ENCODE data around the gene RPS28.

DNA sequence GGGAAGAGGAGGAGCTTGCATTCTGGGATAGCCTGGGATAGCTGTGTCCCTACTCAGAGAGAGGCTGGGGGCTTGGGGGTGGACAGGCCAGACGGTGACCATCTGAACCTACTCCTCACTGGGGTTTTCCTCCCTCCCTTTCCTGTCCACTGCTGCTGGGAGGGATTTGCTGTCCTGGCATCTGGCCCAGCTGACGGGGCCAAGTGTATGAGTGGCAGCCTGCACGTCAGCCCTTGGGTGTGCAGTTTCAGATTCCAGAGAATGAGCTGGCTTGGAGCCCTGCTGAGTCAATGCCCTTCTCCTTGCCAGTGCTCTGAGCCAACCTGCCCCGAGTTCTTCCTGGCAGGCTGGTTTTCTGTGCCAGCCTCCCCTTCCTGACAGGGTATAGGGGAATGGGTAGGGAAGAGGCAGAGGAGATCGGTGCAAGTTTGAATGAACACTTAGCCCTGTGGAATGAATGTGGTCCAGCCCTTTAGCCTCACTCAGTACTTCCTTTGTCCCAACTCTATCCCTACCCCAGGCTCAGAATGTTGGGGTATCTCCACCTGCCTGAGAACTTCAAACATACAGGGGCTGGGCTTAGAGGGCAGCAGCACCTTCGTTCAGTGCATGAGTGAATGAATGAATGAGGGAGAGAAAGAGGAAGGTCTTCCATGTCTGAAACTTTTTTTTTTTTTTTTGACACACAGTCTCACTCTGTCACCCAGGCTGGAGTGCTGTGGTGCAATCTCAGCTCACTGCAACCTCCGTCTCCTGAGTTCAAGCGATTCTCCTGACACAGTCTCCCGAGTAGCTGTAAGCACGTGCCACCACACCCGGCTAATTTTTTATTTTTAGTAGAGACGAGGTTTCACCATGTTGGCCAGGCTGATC, 40.9 kb downstream of the RPS28 start:
- TF ChIP-seq, protein P1, sequence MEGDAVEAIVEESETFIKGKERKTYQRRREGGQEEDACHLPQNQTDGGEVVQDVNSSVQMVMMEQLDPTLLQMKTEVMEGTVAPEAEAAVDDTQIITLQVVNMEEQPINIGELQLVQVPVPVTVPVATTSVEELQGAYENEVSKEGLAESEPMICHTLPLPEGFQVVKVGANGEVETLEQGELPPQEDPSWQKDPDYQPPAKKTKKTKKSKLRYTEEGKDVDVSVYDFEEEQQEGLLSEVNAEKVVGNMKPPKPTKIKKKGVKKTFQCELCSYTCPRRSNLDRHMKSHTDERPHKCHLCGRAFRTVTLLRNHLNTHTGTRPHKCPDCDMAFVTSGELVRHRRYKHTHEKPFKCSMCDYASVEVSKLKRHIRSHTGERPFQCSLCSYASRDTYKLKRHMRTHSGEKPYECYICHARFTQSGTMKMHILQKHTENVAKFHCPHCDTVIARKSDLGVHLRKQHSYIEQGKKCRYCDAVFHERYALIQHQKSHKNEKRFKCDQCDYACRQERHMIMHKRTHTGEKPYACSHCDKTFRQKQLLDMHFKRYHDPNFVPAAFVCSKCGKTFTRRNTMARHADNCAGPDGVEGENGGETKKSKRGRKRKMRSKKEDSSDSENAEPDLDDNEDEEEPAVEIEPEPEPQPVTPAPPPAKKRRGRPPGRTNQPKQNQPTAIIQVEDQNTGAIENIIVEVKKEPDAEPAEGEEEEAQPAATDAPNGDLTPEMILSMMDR (IDR thresholded peaks at IDR 0.05; ENCODE audit: insufficient read depth, low read length): no peak
- TF ChIP-seq, protein P2, sequence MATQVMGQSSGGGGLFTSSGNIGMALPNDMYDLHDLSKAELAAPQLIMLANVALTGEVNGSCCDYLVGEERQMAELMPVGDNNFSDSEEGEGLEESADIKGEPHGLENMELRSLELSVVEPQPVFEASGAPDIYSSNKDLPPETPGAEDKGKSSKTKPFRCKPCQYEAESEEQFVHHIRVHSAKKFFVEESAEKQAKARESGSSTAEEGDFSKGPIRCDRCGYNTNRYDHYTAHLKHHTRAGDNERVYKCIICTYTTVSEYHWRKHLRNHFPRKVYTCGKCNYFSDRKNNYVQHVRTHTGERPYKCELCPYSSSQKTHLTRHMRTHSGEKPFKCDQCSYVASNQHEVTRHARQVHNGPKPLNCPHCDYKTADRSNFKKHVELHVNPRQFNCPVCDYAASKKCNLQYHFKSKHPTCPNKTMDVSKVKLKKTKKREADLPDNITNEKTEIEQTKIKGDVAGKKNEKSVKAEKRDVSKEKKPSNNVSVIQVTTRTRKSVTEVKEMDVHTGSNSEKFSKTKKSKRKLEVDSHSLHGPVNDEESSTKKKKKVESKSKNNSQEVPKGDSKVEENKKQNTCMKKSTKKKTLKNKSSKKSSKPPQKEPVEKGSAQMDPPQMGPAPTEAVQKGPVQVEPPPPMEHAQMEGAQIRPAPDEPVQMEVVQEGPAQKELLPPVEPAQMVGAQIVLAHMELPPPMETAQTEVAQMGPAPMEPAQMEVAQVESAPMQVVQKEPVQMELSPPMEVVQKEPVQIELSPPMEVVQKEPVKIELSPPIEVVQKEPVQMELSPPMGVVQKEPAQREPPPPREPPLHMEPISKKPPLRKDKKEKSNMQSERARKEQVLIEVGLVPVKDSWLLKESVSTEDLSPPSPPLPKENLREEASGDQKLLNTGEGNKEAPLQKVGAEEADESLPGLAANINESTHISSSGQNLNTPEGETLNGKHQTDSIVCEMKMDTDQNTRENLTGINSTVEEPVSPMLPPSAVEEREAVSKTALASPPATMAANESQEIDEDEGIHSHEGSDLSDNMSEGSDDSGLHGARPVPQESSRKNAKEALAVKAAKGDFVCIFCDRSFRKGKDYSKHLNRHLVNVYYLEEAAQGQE (IDR thresholded peaks at IDR 0.05; ENCODE audit: insufficient replicate concordance, low read depth): no peak
- no peak for TF ChIP-seq POLR2AphosphoS5 (IDR thresholded peaks at IDR 0.05; ENCODE audit: low read depth)
- TF ChIP-seq GABPA (IDR thresholded peaks at IDR 0.05; ENCODE audit: low read depth): no peak
